K562 (cell line): Measurements from ENCODE around the gene RBM3. TPM values are rescaled to one million over a fixed set of nuclear protein-coding genes. Genes with fewer than 3 reads are reported as not detected.

Experiments used
- ARID1B ChIP-seq: fragments of 450-650 bp; IDR thresholded peaks from 2 replicates; pipeline ENCODE4 v1.6.1; 2016; ENCODE audit warnings: antibody characterized with exemption, mild to moderate bottlenecking, inconsistent platforms
- BCOR ChIP-seq: fragments of 450-650 bp; IDR thresholded peaks from 2 replicates; pipeline ENCODE4 v1.6.1; 2016
- E2F3 ChIP-seq: fragments of 250-450 bp; sonication (Bioruptor Pico); IDR thresholded peaks from 2 replicates; pipeline ENCODE4 v1.4.0; 2020; ENCODE audit warnings: mild to moderate bottlenecking
- FOSL1 ChIP-seq: fragments of 200-800 bp; sonication (Bioruptor generic); conservative IDR thresholded peaks from 2 replicates; pipeline ENCODE4 v1.6.1; 2016; ENCODE audit warnings: missing genetic modification characterization, missing compliant biosample characterization
- FUS ChIP-seq: fragments of 200-400 bp; formaldehyde crosslinking; optimal IDR thresholded peaks from 2 replicates; pipeline ENCODE3; 2017; ENCODE audit warnings: low read depth, low read length
- KLF6 ChIP-seq: fragments of 250-450 bp; sonication (Bioruptor Pico); IDR thresholded peaks from 2 replicates; pipeline ENCODE4 v1.4.0; 2020; ENCODE audit warnings: mild to moderate bottlenecking, moderate library complexity, borderline replicate concordance
- LCOR ChIP-seq: sonication (generic); formaldehyde crosslinking; IDR thresholded peaks from 2 replicates; pipeline ENCODE4 v1.8.0; 2022; ENCODE audit warnings: mild to moderate bottlenecking, missing genetic modification reagents
- NCOR1 ChIP-seq: fragments of 450-650 bp; IDR thresholded peaks from 2 replicates; pipeline ENCODE4 v1.6.1; 2016; ENCODE audit warnings: mild to moderate bottlenecking, moderate library complexity
- NKRF ChIP-seq: fragments of 450-650 bp; IDR thresholded peaks from 2 replicates; pipeline ENCODE4 v1.6.1; 2016; ENCODE audit warnings: borderline replicate concordance
- PHTF2 ChIP-seq: fragments of 250-450 bp; sonication (Bioruptor Pico); IDR thresholded peaks from 2 replicates; pipeline ENCODE4 v1.5.0; 2021; ENCODE audit warnings: mild to moderate bottlenecking
- POLR2A ChIP-seq: fragments of 450-650 bp; conservative IDR thresholded peaks from 2 replicates; pipeline ENCODE4 v1.6.1; 2016
- POLR2G ChIP-seq: fragments of 200-400 bp; formaldehyde crosslinking; IDR thresholded peaks from 2 replicates; pipeline ENCODE4 v1.6.1; 2017; ENCODE audit warnings: low read depth, mild to moderate bottlenecking, antibody characterized with exemption, low read length, moderate library complexity
- POU5F1 ChIP-seq: fragments of 150-350 bp; IDR thresholded peaks from 2 replicates; pipeline ENCODE4 v1.6.1; 2014; ENCODE audit warnings: borderline replicate concordance, low read length, low read depth, mild to moderate bottlenecking; ENCODE audit not compliant: partially characterized antibody
- RAD51 ChIP-seq: fragments of 450-650 bp; IDR thresholded peaks from 2 replicates; pipeline ENCODE4 v1.7.1; 2016; ENCODE audit warnings: low read depth, mild to moderate bottlenecking, borderline replicate concordance
- RBM17 ChIP-seq: fragments of 200-400 bp; formaldehyde crosslinking; IDR thresholded peaks from 2 replicates; pipeline ENCODE4 v1.6.1; 2017; ENCODE audit warnings: low read depth, mild to moderate bottlenecking, low read length, borderline replicate concordance
- TBL1XR1 ChIP-seq, 2 experiments: IDR thresholded peaks; 2 replicates each; pipeline ENCODE4 v1.6.1; 2012; ENCODE audit warnings: improper control_type of control experiment in 2 of 2, low read length in 2 of 2, mild to moderate bottlenecking in 1 of 2
- VEZF1 ChIP-seq: fragments of 200-800 bp; sonication (Bioruptor generic); IDR thresholded peaks from 2 replicates; pipeline ENCODE4 v1.6.1; 2017; ENCODE audit warnings: missing genetic modification characterization, missing compliant biosample characterization
- ZBTB2 ChIP-seq: fragments of 450-650 bp; IDR thresholded peaks from 2 replicates; pipeline ENCODE4 v1.6.1; 2016; ENCODE audit warnings: antibody characterized with exemption
- ZFX ChIP-seq: sonication (generic); formaldehyde crosslinking; IDR thresholded peaks from 2 replicates; pipeline ENCODE4 v1.8.0; 2022; ENCODE audit warnings: mild to moderate bottlenecking, missing genetic modification reagents, moderate library complexity
- ZNF316 ChIP-seq: fragments of 450-650 bp; IDR thresholded peaks from 2 replicates; pipeline ENCODE4 v1.6.1; 2016
- ZNF449 ChIP-seq: fragments of 250-450 bp; sonication (Bioruptor Pico); IDR thresholded peaks from 2 replicates; pipeline ENCODE4 v1.8.0; 2022; ENCODE audit warnings: moderate library complexity, mild to moderate bottlenecking, inconsistent platforms
- ZSCAN32 ChIP-seq: fragments of 450-650 bp; formaldehyde crosslinking; IDR thresholded peaks from 2 replicates; pipeline ENCODE4 v1.4.0; 2020; ENCODE audit warnings: mild to moderate bottlenecking, moderate library complexity
- polyA plus RNA-seq, 8 experiments: library from polyadenylated mRNA; depleted of rRNA in 4 of 8; stranded (reverse) in 5 of 8; unstranded in 3 of 8; fragments of >200 nt; fragmentation: Nextera tagmentation in 2 of 8; fragmentation: Illumina TruSeq in 1 of 8; extraction: Ambion mirVana in 2 of 8; extraction: Trizol in 1 of 8; gene quantifications; 2 replicates each; pipeline versions ENCODE4 v1.2.1 to v1.2.3, GENCODE V29; 2011 to 2014; ENCODE audit warnings: inconsistent platforms in 1 of 8, missing spikeins in 1 of 8
- total RNA-seq, 7 experiments: library from RNA; depleted of rRNA in 6 of 7; stranded (reverse); fragments of >200 nt in 6 of 7; fragmentation: Illumina TruSeq in 2 of 7; extraction: Trizol in 2 of 7; gene quantifications; 2 replicates each; pipeline versions ENCODE4 v1.2.1 to v1.2.3, GENCODE V29; 2011 to 2021; ENCODE audit warnings: low replicate concordance in 1 of 7

Gene RBM3
- total and polyA plus RNA-seq, 9 of the 15 experiments (the other 6 are each of a cell fraction or from before 2014, with no cell fraction given), result 70.3 to 272 (median 209) TPM

GRCh38 chrX:48597353-48598264, 23.3 kb downstream of the RBM3 start, which contains the start of gene WDR13 (continued):
- TF ChIP-seq NKRF (peak; percentile 50; the same call in 1 of the 2 replicates), FOSL1 (tag) (peak; percentile 55; the same call in 1 of the 2 replicates), FUS (no peak), ZBTB2 (peak; percentile 99), VEZF1 (CRISPR knock-in tag) (peak; percentile 59), ZNF449 (no peak), PHTF2 (CRISPR knock-in tag) (no peak), KLF6 (CRISPR knock-in tag) (peak; percentile 57; the same call in 1 of the 2 replicates), BCOR (no peak), ZFX (CRISPR knock-in tag) (peak; percentile 68), E2F3 (CRISPR knock-in tag) (no peak), ZNF316 (no peak), POLR2G (peak; percentile 91), TBL1XR1 (IDR thresholded peaks at IDR 0.05; ENCODE audit: low read length in 2 of 2) (peak in 1 of 2 experiments; percentile 12; a peak in 1 of 4 replicates), POLR2A (peak; percentile 86), POU5F1 (peak; percentile 12), ARID1B (peak; percentile 21), RBM17 (no peak), NCOR1 (peak; percentile 57), RAD51 (0 out of 2 replicates have a peak, but pooled peaks have one; percentile 9), ZSCAN32 (CRISPR knock-in tag) (no peak), LCOR (CRISPR knock-in tag) (peak; percentile 48; the same call in 1 of the 2 replicates)
